C4-2B (cell line): Measurements from ENCODE around the gene SLC34A2.

Experiments used
- H3K27ac ChIP-seq: fragments of 450-650 bp; 2 replicates; pipeline ENCODE4 v1.5.1; 2017
- ZFX ChIP-seq: fragments of 450-650 bp; IDR thresholded peaks from 2 replicates; pipeline ENCODE4 v1.6.1; 2017
- TF ChIP-seq, protein P1 (sequence below): fragments of 450-650 bp; conservative IDR thresholded peaks from 2 replicates; pipeline ENCODE4 v1.5.1; 2017; ENCODE audit warnings: mild to moderate bottlenecking

The SLC34A2 gene

DNA sequence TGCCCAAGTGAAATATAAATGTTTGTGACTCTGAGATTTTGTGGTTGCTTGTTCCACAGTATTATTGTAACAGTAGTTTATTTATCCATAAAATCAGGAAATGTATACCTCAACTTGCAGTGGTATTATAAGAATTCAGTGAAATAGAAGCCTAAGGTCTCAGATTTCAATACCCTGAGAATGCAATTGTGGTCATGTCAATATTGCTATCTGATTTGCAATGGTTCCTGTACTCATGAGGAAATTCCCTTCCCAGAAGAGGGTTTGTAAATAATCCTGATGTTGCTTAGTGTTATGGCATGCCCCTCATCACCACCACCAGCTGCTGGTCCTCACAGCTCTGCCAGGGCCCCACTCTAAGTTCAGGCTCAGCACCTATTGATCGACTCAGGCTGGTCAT lies 67.8 kb downstream of the SLC34A2 start:
- TF ChIP-seq, protein P1, sequence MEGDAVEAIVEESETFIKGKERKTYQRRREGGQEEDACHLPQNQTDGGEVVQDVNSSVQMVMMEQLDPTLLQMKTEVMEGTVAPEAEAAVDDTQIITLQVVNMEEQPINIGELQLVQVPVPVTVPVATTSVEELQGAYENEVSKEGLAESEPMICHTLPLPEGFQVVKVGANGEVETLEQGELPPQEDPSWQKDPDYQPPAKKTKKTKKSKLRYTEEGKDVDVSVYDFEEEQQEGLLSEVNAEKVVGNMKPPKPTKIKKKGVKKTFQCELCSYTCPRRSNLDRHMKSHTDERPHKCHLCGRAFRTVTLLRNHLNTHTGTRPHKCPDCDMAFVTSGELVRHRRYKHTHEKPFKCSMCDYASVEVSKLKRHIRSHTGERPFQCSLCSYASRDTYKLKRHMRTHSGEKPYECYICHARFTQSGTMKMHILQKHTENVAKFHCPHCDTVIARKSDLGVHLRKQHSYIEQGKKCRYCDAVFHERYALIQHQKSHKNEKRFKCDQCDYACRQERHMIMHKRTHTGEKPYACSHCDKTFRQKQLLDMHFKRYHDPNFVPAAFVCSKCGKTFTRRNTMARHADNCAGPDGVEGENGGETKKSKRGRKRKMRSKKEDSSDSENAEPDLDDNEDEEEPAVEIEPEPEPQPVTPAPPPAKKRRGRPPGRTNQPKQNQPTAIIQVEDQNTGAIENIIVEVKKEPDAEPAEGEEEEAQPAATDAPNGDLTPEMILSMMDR = no peak
- TF ChIP-seq ZFX = no peak
- no peak overlapping the region for H3K27ac ChIP-seq

DNA sequence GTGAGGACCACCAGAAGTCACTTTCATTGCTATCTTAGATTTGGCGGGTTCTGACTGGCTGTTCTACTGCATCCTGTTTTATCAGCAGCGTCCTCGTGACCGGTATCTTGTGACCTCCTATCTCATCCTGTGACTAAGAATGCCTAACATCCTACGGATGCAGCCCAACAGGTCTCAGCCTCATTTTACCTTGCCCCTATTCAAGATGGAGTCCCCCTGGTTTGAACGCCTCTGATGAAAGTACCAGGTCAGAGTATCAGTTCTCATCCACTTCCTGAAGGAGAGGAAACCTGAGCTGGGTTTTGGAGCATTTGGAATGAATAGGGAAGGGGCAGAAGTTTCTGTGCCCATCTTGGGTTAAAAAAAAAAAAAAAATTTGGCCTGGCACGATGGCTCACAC lies 70.2 kb downstream of the SLC34A2 start:
- TF ChIP-seq, protein P1 = no peak
- no peak for TF ChIP-seq ZFX
- no peak overlapping the region for H3K27ac ChIP-seq

DNA sequence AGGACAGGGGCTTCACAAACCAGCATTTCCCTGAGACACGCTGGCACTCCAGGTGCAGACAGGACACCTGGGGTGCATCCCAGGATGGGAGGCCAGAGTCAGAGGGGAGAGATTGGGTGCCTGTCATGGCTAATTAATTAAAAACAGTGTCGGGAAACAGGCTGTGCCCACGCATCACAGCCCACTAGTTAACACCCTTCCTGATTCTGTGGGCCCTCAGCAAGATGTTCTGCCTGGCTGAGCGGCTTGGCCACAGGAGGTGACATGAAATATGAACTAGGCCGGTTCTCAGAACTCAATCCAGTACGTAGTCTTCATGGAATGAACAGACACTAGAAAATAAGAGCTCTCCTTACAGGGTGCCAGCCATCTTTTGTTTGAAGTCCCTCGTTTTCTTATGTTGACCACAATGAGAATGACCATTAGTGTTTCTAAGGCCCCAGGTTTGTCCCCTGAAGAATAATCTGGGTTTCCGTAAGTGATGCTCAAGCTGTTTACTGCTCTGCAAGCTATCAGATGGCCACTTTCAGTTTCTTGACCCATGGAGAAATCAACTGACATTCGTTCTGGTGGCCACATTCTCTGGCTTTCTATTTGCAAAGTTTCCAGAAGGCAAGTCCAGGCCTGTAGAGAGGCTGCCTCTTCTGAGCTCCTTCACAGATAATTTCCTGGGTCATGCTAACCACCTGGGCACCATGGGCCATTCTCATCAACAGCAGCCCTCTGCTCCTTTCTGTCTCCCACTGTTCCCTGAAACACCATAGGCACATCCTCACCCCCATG lies 72.3 kb downstream of the SLC34A2 start:
- TF ChIP-seq ZFX = no peak
- TF ChIP-seq, protein P1 = no peak
- H3K27ac ChIP-seq = no peak overlapping the region
